ENCODE results near the gene ETS2. TPM values are rescaled to one million over a fixed set of nuclear protein-coding genes. Genes with fewer than 3 reads are reported as not detected.

The ETS2 gene
- total RNA-seq, 1 donor from 2014 or later, result 113 TPM

GRCh38 chr21:38857152-38857825 is 51.6 kb downstream of the ETS2 start:
- H3K27ac ChIP-seq, result no peak overlapping the region
- intact Hi-C loops (cut with DNase I), result no loop called here
- no peaks in the 10 kb centered on the region for H3K9me3 ChIP-seq
- no peaks in the 10 kb centered on the region for H3K4me1 ChIP-seq
- no peak for TF ChIP-seq CTCF (IDR thresholded peaks at IDR 0.05)
- no peak overlapping the region for H3K4me3 ChIP-seq
- no peaks in the 10 kb centered on the region for H3K27me3 ChIP-seq
- DNase-seq (ENCODE audit: low spot score in 2 of 2), result no peak
- no peaks in the 10 kb centered on the region for H3K36me3 ChIP-seq

GRCh38 chr21:38858026-38858811 is 52.5 kb downstream of the ETS2 start:
- intact Hi-C loops (cut with DNase I), result no loop called here

GRCh38 chr21:38858812-38859205 is 53.1 kb downstream of the ETS2 start:
- Histone ChIP-seq H3K9me3 (no peaks in the 10 kb centered on the region), H3K4me3 (no peak overlapping the region), H3K27ac (no peak overlapping the region), H3K27me3 (no peaks in the 10 kb centered on the region), H3K36me3 (no peaks in the 10 kb centered on the region), H3K4me1 (no peaks in the 10 kb centered on the region)
- intact Hi-C loops (cut with DNase I), result no loop called here
- DNase-seq (ENCODE audit: low spot score in 2 of 2), result no peak
- TF ChIP-seq CTCF (IDR thresholded peaks at IDR 0.05), result no peak

More at GRCh38 chr21:38858026-38858811, 52.5 kb downstream of the ETS2 start:
- Histone ChIP-seq H3K4me3 (no peak overlapping the region), H3K27me3 (no peaks in the 10 kb centered on the region), H3K27ac (no peak overlapping the region), H3K36me3 (no peaks in the 10 kb centered on the region), H3K4me1 (no peaks in the 10 kb centered on the region), H3K9me3 (no peaks in the 10 kb centered on the region)
- DNase-seq (ENCODE audit: low spot score in 2 of 2), result no peak
- no peak for TF ChIP-seq CTCF (IDR thresholded peaks at IDR 0.05)

GRCh38 chr21:38859852-38860251 is 54.1 kb downstream of the ETS2 start:
- Histone ChIP-seq H3K27ac (no peak overlapping the region), H3K4me3 (no peak overlapping the region), H3K36me3 (no peaks in the 10 kb centered on the region), H3K4me1 (no peaks in the 10 kb centered on the region), H3K9me3 (no peaks in the 10 kb centered on the region), H3K27me3 (no peaks in the 10 kb centered on the region)
- TF ChIP-seq CTCF (IDR thresholded peaks at IDR 0.05), result no peak
- intact Hi-C loops (cut with DNase I), result no loop called here
- DNase-seq (ENCODE audit: low spot score in 2 of 2), result no peak

- DNase-seq (ENCODE audit: low spot score in 2 of 2), result no peak
- H3K9me3 ChIP-seq, result no peaks in the 10 kb centered on the region
- H3K27ac ChIP-seq, result no peak overlapping the region
- H3K27me3 ChIP-seq, result no peaks in the 10 kb centered on the region
- no peaks in the 10 kb centered on the region for H3K36me3 ChIP-seq
- TF ChIP-seq CTCF (IDR thresholded peaks at IDR 0.05), result no peak
- intact Hi-C loops (cut with DNase I), result no loop called here
- no peak overlapping the region for H3K4me3 ChIP-seq
- no peaks in the 10 kb centered on the region for H3K4me1 ChIP-seq
Measured at GRCh38 chr21:38861056-38861455, 55.3 kb downstream of the ETS2 start.
